Endothelial cell of umbilical vein (primary cell): Measurements from ENCODE around the gene SMIM38. TPM values are rescaled to one million over a fixed set of nuclear protein-coding genes. Genes with fewer than 3 reads are reported as not detected.

ENCODE experiments used
- BruUV-seq: library from RNA; stranded (reverse); fragments of 400-500 nt; replicated peaks from 2 replicates; lab custom pipeline; 2021; lab: Mats Ljungman, UMichigan
- CTCF ChIA-PET: fragments of 300-600, 350-600 bp; sonication (Branson Sonifier 250); formaldehyde crosslinking; loops from one replicate; lab custom pipeline; 2021; ENCODE audit warnings: antibody characterized with exemption, inconsistent platforms; lab: Charles Lee
- POLR2A ChIA-PET: fragments of 300-600, 350-600 bp; sonication (Branson Sonifier 250); formaldehyde crosslinking; loops from one replicate; lab custom pipeline; 2021; ENCODE audit warnings: antibody characterized with exemption, inconsistent platforms; lab: Charles Lee
- DNase-seq: peaks from one replicate; pipeline ENCODE4 v3.0.0-alpha.2; 2011; ENCODE audit warnings: low read depth, low spot score
- FAIRE-seq: peaks from 2 replicates; lab custom pipeline; 2011; peaks lifted over from hg19 to GRCh38; lab: Jason Lieb, UNC
- H2AFZ ChIP-seq: 2 replicates; pipeline ENCODE4 v1.6.0; 2012; ENCODE audit warnings: low read depth, low read length, control low read depth, inconsistent platforms
- H3K27ac ChIP-seq: 2 replicates; pipeline ENCODE4 v1.5.1; 2011; ENCODE audit warnings: low read depth, mild to moderate bottlenecking, control low read depth, low read length, moderate library complexity; ENCODE audit not compliant: insufficient read depth
- H3K27me3 ChIP-seq, 2 experiments: 2 replicates each; pipeline versions ENCODE4 v1.6.0 to v1.6.1; 2011; ENCODE audit warnings: low read length in 2 of 2, mixed read lengths in 1 of 2; ENCODE audit not compliant: control insufficient read depth in 2 of 2, insufficient read depth in 2 of 2
- H3K36me3 ChIP-seq, 2 experiments: 2 replicates in 1 of 2; 3 replicates in 1 of 2; pipeline ENCODE4 v1.5.1; 2011; ENCODE audit warnings: low read length in 2 of 2, mild to moderate bottlenecking in 1 of 2, moderate library complexity in 1 of 2; ENCODE audit not compliant: control insufficient read depth in 2 of 2, insufficient read depth in 2 of 2; ENCODE audit errors: extremely low read depth in 1 of 2
- H3K4me1 ChIP-seq: 3 replicates; pipeline ENCODE4 v1.5.1; 2011; ENCODE audit warnings: mild to moderate bottlenecking, low read length; ENCODE audit not compliant: control insufficient read depth, insufficient read depth; ENCODE audit errors: extremely low read depth
- H3K4me2 ChIP-seq: 2 replicates; pipeline ENCODE4 v1.6.1; 2011; ENCODE audit warnings: low read length, control low read depth, mixed read lengths; ENCODE audit not compliant: insufficient read depth
- H3K4me3 ChIP-seq, 3 experiments: fragments of 200-600 bp in 1 of 3; sonication (generic), shearing (Covaris generic) in 1 of 3; replicated peaks in 1 of 3; 2 replicates each; pipeline ENCODE4 v1.5.1; 2011 to 2016; ENCODE audit warnings: control low read depth in 3 of 3, low read length in 3 of 3, mild to moderate bottlenecking in 2 of 3, inconsistent platforms in 1 of 3, low read depth in 1 of 3, moderate library complexity in 1 of 3; ENCODE audit not compliant: insufficient read depth in 1 of 3
- H3K79me2 ChIP-seq: 2 replicates; pipeline ENCODE4 v1.6.0; 2012; ENCODE audit warnings: low read length, inconsistent platforms; ENCODE audit not compliant: control insufficient read depth, insufficient read depth
- H3K9ac ChIP-seq: replicated peaks from 2 replicates; pipeline ENCODE3; 2011; ENCODE audit warnings: low read length, control low read depth; ENCODE audit not compliant: insufficient read depth; ENCODE audit errors: extremely low read depth
- H3K9me1 ChIP-seq: replicated peaks from 3 replicates; pipeline ENCODE4 v1.6.0; 2011; ENCODE audit warnings: mild to moderate bottlenecking, low read length; ENCODE audit not compliant: control insufficient read depth, insufficient read depth; ENCODE audit errors: extremely low read depth
- H3K9me3 ChIP-seq: replicated peaks from 2 replicates; pipeline ENCODE4 v1.5.1; 2012; ENCODE audit warnings: low read length, inconsistent platforms; ENCODE audit not compliant: control insufficient read depth, insufficient read depth
- H4K20me1 ChIP-seq: replicated peaks from 2 replicates; pipeline ENCODE3; 2011; ENCODE audit warnings: mild to moderate bottlenecking, low read length; ENCODE audit not compliant: control insufficient read depth, insufficient read depth; ENCODE audit errors: extremely low read depth
- EZH2 ChIP-seq: IDR thresholded peaks from 2 replicates; pipeline ENCODE4 v1.6.1; 2012; ENCODE audit warnings: borderline replicate concordance, low read depth, mild to moderate bottlenecking, moderate library complexity, low read length, inconsistent platforms; ENCODE audit not compliant: severe bottlenecking
- FOS ChIP-seq: IDR thresholded peaks from 2 replicates; pipeline ENCODE4 v1.6.1; 2011; ENCODE audit warnings: mild to moderate bottlenecking, low read length, moderate library complexity, borderline replicate concordance; ENCODE audit not compliant: insufficient read depth
- GATA2 ChIP-seq: IDR thresholded peaks from 2 replicates; pipeline ENCODE4 v1.7.0; 2011; ENCODE audit warnings: low read depth, mild to moderate bottlenecking, moderate library complexity, mixed read lengths, low read length; ENCODE audit not compliant: insufficient read length, insufficient read depth
- JUN ChIP-seq: IDR thresholded peaks from 2 replicates; pipeline ENCODE4 v1.6.1; 2011; ENCODE audit warnings: borderline replicate concordance, low read depth; ENCODE audit not compliant: insufficient read length, insufficient read depth
- MYC ChIP-seq: IDR thresholded peaks from one replicate; pipeline ENCODE4 v1.6.1; 2011; ENCODE audit warnings: mild to moderate bottlenecking, low read depth, low read length
- POLR2A ChIP-seq: IDR thresholded peaks from 2 replicates; pipeline ENCODE4 v1.6.1; 2012; ENCODE audit warnings: low read depth, mild to moderate bottlenecking, control low read depth, low read length
- POLR2AphosphoS5 ChIP-seq: IDR thresholded peaks from 2 replicates; pipeline ENCODE4 v1.6.1; 2012; ENCODE audit warnings: low read depth, mild to moderate bottlenecking, control low read depth, low read length, moderate library complexity; ENCODE audit not compliant: insufficient read depth
- dilution Hi-C: fragments of 300-500 bp; cut with MboI; formaldehyde crosslinking; loops from one replicate; pipeline ENCODE4 v1.15.0; 2019; ENCODE audit warnings: low sequenced_read_pairs; ENCODE audit not compliant: extremely low pct_ligation_motif_present
- intact Hi-C: fragments of 100-400 bp; cut with micrococcal nuclease; formaldehyde crosslinking; loops from one replicate; pipeline ENCODE4 v1.10.0; 2022
- polyA plus RNA-seq, 4 experiments: library from polyadenylated mRNA; depleted of rRNA in 3 of 4; stranded (reverse) in 3 of 4; unstranded in 1 of 4; fragments of >200 nt; gene quantifications; 2 replicates each; pipeline versions ENCODE4 v1.2.1 to v1.2.3, GENCODE V29; 2011 to 2012; ENCODE audit warnings: missing spikeins in 1 of 4
- total RNA-seq: library from RNA; stranded (reverse); gene quantifications from 2 replicates; pipeline ENCODE4 v1.2.3, GENCODE V29; 2021
- TF ChIP-seq, protein P1 (sequence below), 2 donors: IDR thresholded peaks; 1 replicate in 1 of 2; 2 replicates in 1 of 2; pipeline ENCODE4 v1.5.1; 2011; ENCODE audit warnings: low read length in 2 of 2, mild to moderate bottlenecking in 2 of 2, moderate library complexity in 2 of 2, control low read depth in 1 of 2, inconsistent platforms in 1 of 2, low read depth in 1 of 2; ENCODE audit not compliant: insufficient read depth in 1 of 2; ENCODE audit errors: extremely low read depth in 1 of 2
- TF ChIP-seq, protein P2 (sequence below): IDR thresholded peaks from 2 replicates; pipeline ENCODE4 v1.6.1; 2011; ENCODE audit not compliant: insufficient read depth, insufficient read length

SMIM38 gene
- total and polyA plus RNA-seq, 2 donors (not counting 3 experiments of a cell fraction or from before 2014, with no cell fraction given) = 0.03 TPM; not detected in 1

DNA sequence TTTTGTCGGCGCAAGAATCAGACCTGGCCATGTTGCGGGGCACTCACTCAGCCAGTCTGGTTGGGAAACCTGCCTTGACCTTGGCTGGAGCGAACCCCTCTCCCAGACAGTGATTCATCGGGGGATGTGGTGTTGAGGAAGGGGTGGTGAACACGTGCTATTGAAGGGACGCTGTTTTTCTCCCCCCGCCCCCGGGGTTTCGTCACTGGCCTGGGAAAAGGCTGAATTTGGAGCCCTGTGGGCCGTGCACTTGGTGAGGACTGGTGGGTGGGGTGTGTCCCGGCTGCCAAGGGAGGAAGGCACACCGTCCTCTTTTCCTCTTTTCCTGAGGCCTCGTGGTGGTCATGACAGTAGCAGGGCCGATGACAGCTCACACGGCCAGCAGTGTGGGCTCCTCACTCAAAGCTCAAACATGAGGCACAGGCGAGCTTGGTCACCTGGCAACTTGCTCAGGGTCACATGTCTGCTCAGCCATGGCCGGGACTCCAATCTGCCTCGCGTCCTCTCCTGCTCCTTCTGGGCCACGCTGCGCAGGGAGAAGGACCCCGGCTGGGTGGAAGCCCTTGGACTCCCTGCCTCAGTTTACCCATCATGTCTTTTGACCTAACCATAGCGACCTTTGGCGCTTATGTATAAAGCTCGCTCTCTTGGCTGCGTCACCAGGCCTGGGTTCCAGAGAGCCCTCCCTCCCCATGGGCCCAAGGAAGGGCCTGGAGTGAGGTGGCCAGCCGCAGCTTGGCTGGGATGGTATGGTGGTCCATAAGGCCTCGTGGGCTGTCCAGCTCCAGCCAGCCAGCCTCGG, 49.4 kb downstream of the SMIM38 start:
- Histone ChIP-seq H3K4me3 (no peak overlapping the region), H3K27me3 (peaks cover 10 to 11% of the 10 kb centered on the region in 2 experiments), H3K79me2 (no peaks in the 10 kb centered on the region), H4K20me1 (no peaks in the 10 kb centered on the region), H2AFZ (no peak overlapping the region), H3K36me3 (no peaks in the 10 kb centered on the region), H3K4me2 (no peak overlapping the region), H3K4me1 (no peaks in the 10 kb centered on the region), H3K9me3 (no peaks in the 10 kb centered on the region), H3K9ac (no peak overlapping the region), H3K9me1 (no peaks in the 10 kb centered on the region), H3K27ac (no peak overlapping the region)
- CTCF ChIA-PET = interaction anchor here (2.1 kb wide), 1 partner anchor 73 kb away, joined by 4 read pairs; no protein-coding TSS in a partner anchor
- no peak for FAIRE-seq
- dilution Hi-C loops (no loop called here), intact Hi-C loops (no loop called here)
- no TSS peak for BruUV-seq
- no peak for DNase-seq
- TF ChIP-seq POLR2A = no peak
- no peak for TF ChIP-seq EZH2
- TF ChIP-seq MYC = no peak
- no peak for TF ChIP-seq JUN
- no peak for TF ChIP-seq FOS
- TF ChIP-seq, protein P1, sequence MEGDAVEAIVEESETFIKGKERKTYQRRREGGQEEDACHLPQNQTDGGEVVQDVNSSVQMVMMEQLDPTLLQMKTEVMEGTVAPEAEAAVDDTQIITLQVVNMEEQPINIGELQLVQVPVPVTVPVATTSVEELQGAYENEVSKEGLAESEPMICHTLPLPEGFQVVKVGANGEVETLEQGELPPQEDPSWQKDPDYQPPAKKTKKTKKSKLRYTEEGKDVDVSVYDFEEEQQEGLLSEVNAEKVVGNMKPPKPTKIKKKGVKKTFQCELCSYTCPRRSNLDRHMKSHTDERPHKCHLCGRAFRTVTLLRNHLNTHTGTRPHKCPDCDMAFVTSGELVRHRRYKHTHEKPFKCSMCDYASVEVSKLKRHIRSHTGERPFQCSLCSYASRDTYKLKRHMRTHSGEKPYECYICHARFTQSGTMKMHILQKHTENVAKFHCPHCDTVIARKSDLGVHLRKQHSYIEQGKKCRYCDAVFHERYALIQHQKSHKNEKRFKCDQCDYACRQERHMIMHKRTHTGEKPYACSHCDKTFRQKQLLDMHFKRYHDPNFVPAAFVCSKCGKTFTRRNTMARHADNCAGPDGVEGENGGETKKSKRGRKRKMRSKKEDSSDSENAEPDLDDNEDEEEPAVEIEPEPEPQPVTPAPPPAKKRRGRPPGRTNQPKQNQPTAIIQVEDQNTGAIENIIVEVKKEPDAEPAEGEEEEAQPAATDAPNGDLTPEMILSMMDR (IDR thresholded peaks at IDR 0.05; ENCODE audit: extremely low read depth in 1 of 2, insufficient read depth in 1 of 2, low read depth in 1 of 2, low read length in 2 of 2) = no peak
- TF ChIP-seq GATA2 = no peak
- no peak for TF ChIP-seq POLR2AphosphoS5
- TF ChIP-seq, protein P2, sequence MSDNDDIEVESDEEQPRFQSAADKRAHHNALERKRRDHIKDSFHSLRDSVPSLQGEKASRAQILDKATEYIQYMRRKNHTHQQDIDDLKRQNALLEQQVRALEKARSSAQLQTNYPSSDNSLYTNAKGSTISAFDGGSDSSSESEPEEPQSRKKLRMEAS = no peak
- POLR2A ChIA-PET = interaction anchor here (0.5 kb wide), 1 partner anchor 34 kb away, joined by 3 read pairs; no protein-coding TSS in a partner anchor

Other genes starting within 250 kb of the SMIM38 start
- gene MRGPRD, start 174.9 kb upstream of the SMIM38 start, total RNA-seq = not detected in 2 replicates
- gene MRGPRD, start 174.9 kb upstream of the SMIM38 start, polyA plus RNA-seq = not detected in 2 replicates
- gene MRGPRF, start 142.7 kb upstream of the SMIM38 start, total RNA-seq = not detected in 2 replicates
- not detected in 2 replicates for gene MRGPRF, start 142.7 kb upstream of the SMIM38 start, polyA plus RNA-seq
- 13.4 and 15.2 TPM in 2 replicates for gene TPCN2, start 107.0 kb upstream of the SMIM38 start, total RNA-seq
- 9.2 and 10.3 TPM in 2 replicates for gene TPCN2, start 107.0 kb upstream of the SMIM38 start, polyA plus RNA-seq
- gene MYEOV, start 138.2 kb downstream of the SMIM38 start, total RNA-seq = 7.0 and 14.4 TPM in 2 replicates
- gene MYEOV, start 138.2 kb downstream of the SMIM38 start, polyA plus RNA-seq = 3.8 TPM in 2 replicates